ENCODE measurements around the gene NTSR1. TPM values are rescaled to one million over a fixed set of nuclear protein-coding genes. Genes with fewer than 3 reads are reported as not detected.

Gene NTSR1
- total and polyA plus RNA-seq, 2 of the 13 experiments (the other 11 are each of a cell fraction or from before 2014, with no cell fraction given), result 0.09 to 0.12 TPM

GRCh38 chr20:62770916-62771315 lies 62.3 kb downstream of the NTSR1 start:
- no peaks in the 10 kb centered on the region for H3K4me1 ChIP-seq (ENCODE audit: insufficient read depth, low read length)
- WGBS (ENCODE audit: low lambda C conversion rate), result 32% methylated on average over 13 of the region's 14 CpGs

More at GRCh38 chr20:62770916-62771315, 62.3 kb downstream of the NTSR1 start:
- in situ Hi-C loops (cut with HindIII; ENCODE audit: extremely low pct_ligation_motif_present, low pct_unique_long_range_greater_than_20kb) (loop anchor here (10.0 kb wide), 1 partner anchor 86 kb away; no protein-coding TSS in a partner anchor), intact Hi-C loops (cut with micrococcal nuclease; ENCODE audit: unreplicated experiment) (no loop called here)
- Histone ChIP-seq H3K27ac (ENCODE audit: extremely low read length, insufficient read depth, low read length) (no peak overlapping the region), H4K20me1 (ENCODE audit: insufficient read depth, low read length) (0 out of 2 replicates have a peak, but pooled peaks cover 3% of the 10 kb centered on the region), H3K4me3 (replicated peaks in 1 of 3; ENCODE audit: insufficient read depth in 1 of 3, low read depth in 2 of 3, low read length in 3 of 3) (no peak overlapping the region), H3K36me3 (replicated peaks in 1 of 2; ENCODE audit: control insufficient read depth in 1 of 2, insufficient read depth in 2 of 2, low read length in 2 of 2) (no peaks in the 10 kb centered on the region), H3K4me2 (ENCODE audit: low read depth, low read length) (no peak overlapping the region), H3K79me2 (ENCODE audit: insufficient read depth, low read length) (no peaks in the 10 kb centered on the region), H2AFZ (ENCODE audit: low read length) (no peak overlapping the region), H3K9me3 (ENCODE audit: low read length) (no peaks in the 10 kb centered on the region), H3K27me3 (ENCODE audit: control insufficient read depth in 1 of 2, insufficient read depth in 2 of 2, low read length in 2 of 2) (peaks cover 56 to 98% of the 10 kb centered on the region in 2 experiments), H3K9ac (ENCODE audit: insufficient read depth, low read depth, low read length) (no peak overlapping the region)
- DNase-seq (ENCODE audit: low spot score), result no peak
- FAIRE-seq, result no peak
- CTCF ChIA-PET (ENCODE audit: low intra/inter-chr PET ratio, low total read pairs), result no interaction called here
- POLR2A ChIA-PET, result no interaction called here
- ATAC-seq, result no peak
- TF ChIP-seq ZNF687 (CRISPR knock-in tag; IDR thresholded peaks at IDR 0.05) (0 out of 2 replicates have a peak, but pooled peaks have one; percentile 6), ZZZ3 (CRISPR knock-in tag; IDR thresholded peaks at IDR 0.05; ENCODE audit: borderline replicate concordance) (no peak)
- no TSS peak for BruUV-seq (replicated peaks)
